ENCODE results near the gene CREB1.
"Not testable (repeated sequence)": the region's sequence is repeated elsewhere in the genome, so short reads cannot be mapped to it uniquely, and the experiment has no call there.

The CREB1 gene

GRCh38 chr2:207630491-207630890 lies 100.7 kb downstream of the CREB1 start:
- H3K4me3 ChIP-seq (ENCODE audit: low read depth, low read length) = no peak overlapping the region
- no peak for TF ChIP-seq CTCF (conservative IDR thresholded peaks at IDR 0.05; ENCODE audit: low read depth, low read length)
- no peak for DNase-seq (ENCODE audit: low read depth)

GRCh38 chr2:207632575-207633493 lies 103.1 kb downstream of the CREB1 start:
- TF ChIP-seq CTCF (conservative IDR thresholded peaks at IDR 0.05; ENCODE audit: low read depth, low read length) = no peak
- no peak overlapping the region for H3K4me3 ChIP-seq (ENCODE audit: low read depth, low read length)
- DNase-seq (ENCODE audit: low read depth) = peak; percentile 55

- H3K4me3 ChIP-seq (ENCODE audit: low read depth, low read length) = no peak overlapping the region
- no peak for TF ChIP-seq CTCF (conservative IDR thresholded peaks at IDR 0.05; ENCODE audit: low read depth, low read length)
- no peak for DNase-seq (ENCODE audit: low read depth)
Measured at GRCh38 chr2:207633686-207634085, 103.9 kb downstream of the CREB1 start.

- H3K4me3 ChIP-seq (ENCODE audit: low read depth, low read length) = no peak overlapping the region
- no peak for TF ChIP-seq CTCF (conservative IDR thresholded peaks at IDR 0.05; ENCODE audit: low read depth, low read length)
- peak; percentile 63 for DNase-seq (ENCODE audit: low read depth)
Measured at GRCh38 chr2:207635468-207636200, 105.9 kb downstream of the CREB1 start.

GRCh38 chr2:207639288-207639687 lies 109.5 kb downstream of the CREB1 start:
- H3K4me3 ChIP-seq (ENCODE audit: low read depth, low read length); DNase-seq (ENCODE audit: low read depth): not testable (repeated sequence)

GRCh38 chr2:207640160-207640559 lies 110.4 kb downstream of the CREB1 start:
- no peak for DNase-seq (ENCODE audit: low read depth)
- TF ChIP-seq CTCF (conservative IDR thresholded peaks at IDR 0.05; ENCODE audit: low read depth, low read length) = no peak
- no peak overlapping the region for H3K4me3 ChIP-seq (ENCODE audit: low read depth, low read length)

GRCh38 chr2:207640661-207641060 lies 110.9 kb downstream of the CREB1 start:
- no peak for DNase-seq (ENCODE audit: low read depth)
- H3K4me3 ChIP-seq (ENCODE audit: low read depth, low read length) = no peak overlapping the region
- no peak for TF ChIP-seq CTCF (conservative IDR thresholded peaks at IDR 0.05; ENCODE audit: low read depth, low read length)

All from choroid plexus epithelial cell (primary cell).